ENCODE data around the gene BRIP1.
"Not testable (repeated sequence)": the region's sequence is repeated elsewhere in the genome, so short reads cannot be mapped to it uniquely, and the experiment has no call there.

BRIP1 gene

GRCh38 chr17:61868074-61868473 is 4.7 kb upstream of the BRIP1 start:
- no peak for DNase-seq (ENCODE audit: extremely low read depth in 1 of 2, low read depth in 1 of 2)

GRCh38 chr17:61867033-61867432 is 3.7 kb upstream of the BRIP1 start:
- DNase-seq (ENCODE audit: extremely low read depth in 1 of 2, low read depth in 1 of 2), result no peak

- DNase-seq (ENCODE audit: extremely low read depth in 1 of 2, low read depth in 1 of 2), result no peak
Observed at GRCh38 chr17:61863801-61864126, 436 bp upstream of the BRIP1 start.

GRCh38 chr17:61862105-61862574 is 1.2 kb downstream of the BRIP1 start:
- DNase-seq (ENCODE audit: extremely low read depth in 1 of 2, low read depth in 1 of 2), result no peak

- DNase-seq (ENCODE audit: extremely low read depth in 1 of 2, low read depth in 1 of 2), result not testable (repeated sequence)
Observed at GRCh38 chr17:61860397-61860796, 2.9 kb downstream of the BRIP1 start.

- DNase-seq (ENCODE audit: extremely low read depth in 1 of 2, low read depth in 1 of 2), result no peak
Observed at GRCh38 chr17:61856035-61856434, 7.3 kb downstream of the BRIP1 start.

GRCh38 chr17:61852857-61853256 is 10.5 kb downstream of the BRIP1 start:
- no peak for DNase-seq (ENCODE audit: extremely low read depth in 1 of 2, low read depth in 1 of 2)

- no peak for DNase-seq (ENCODE audit: extremely low read depth in 1 of 2, low read depth in 1 of 2)
Observed at GRCh38 chr17:61849674-61850073, 13.7 kb downstream of the BRIP1 start.

- DNase-seq (ENCODE audit: extremely low read depth in 1 of 2, low read depth in 1 of 2), result no peak
Observed at GRCh38 chr17:61848896-61849295, 14.4 kb downstream of the BRIP1 start.

- no peak for DNase-seq (ENCODE audit: extremely low read depth in 1 of 2, low read depth in 1 of 2)
Observed at GRCh38 chr17:61848247-61848646, 15.1 kb downstream of the BRIP1 start.

GRCh38 chr17:61847659-61848058 is 15.7 kb downstream of the BRIP1 start:
- no peak for DNase-seq (ENCODE audit: extremely low read depth in 1 of 2, low read depth in 1 of 2)

- no peak for DNase-seq (ENCODE audit: extremely low read depth in 1 of 2, low read depth in 1 of 2)
Observed at GRCh38 chr17:61846761-61847375, 16.5 kb downstream of the BRIP1 start.

GRCh38 chr17:61846088-61846487 is 17.2 kb downstream of the BRIP1 start:
- DNase-seq (ENCODE audit: extremely low read depth in 1 of 2, low read depth in 1 of 2), result no peak

GRCh38 chr17:61843435-61843834 is 19.9 kb downstream of the BRIP1 start:
- no peak for DNase-seq (ENCODE audit: extremely low read depth in 1 of 2, low read depth in 1 of 2)

- DNase-seq (ENCODE audit: extremely low read depth in 1 of 2, low read depth in 1 of 2), result no peak
Observed at GRCh38 chr17:61842899-61843298, 20.4 kb downstream of the BRIP1 start.

GRCh38 chr17:61839300-61839786 is 24.0 kb downstream of the BRIP1 start:
- DNase-seq (ENCODE audit: extremely low read depth in 1 of 2, low read depth in 1 of 2), result no peak

GRCh38 chr17:61837175-61838051 is 25.9 kb downstream of the BRIP1 start:
- peak; percentile 1 to 18 for DNase-seq (ENCODE audit: extremely low read depth in 1 of 2, low read depth in 1 of 2)

GRCh38 chr17:61836266-61837174 is 26.8 kb downstream of the BRIP1 start:
- DNase-seq (ENCODE audit: extremely low read depth in 1 of 2, low read depth in 1 of 2), result no peak

- no peak for DNase-seq (ENCODE audit: extremely low read depth in 1 of 2, low read depth in 1 of 2)
Observed at GRCh38 chr17:61835606-61836005, 27.7 kb downstream of the BRIP1 start.

- DNase-seq (ENCODE audit: extremely low read depth in 1 of 2, low read depth in 1 of 2), result no peak
Observed at GRCh38 chr17:61834610-61835009, 28.7 kb downstream of the BRIP1 start.

GRCh38 chr17:61833536-61834193 is 29.7 kb downstream of the BRIP1 start:
- no peak for DNase-seq (ENCODE audit: extremely low read depth in 1 of 2, low read depth in 1 of 2)

All from stimulated activated CD8-positive, alpha-beta memory T cell treated with anti-CD3 and anti-CD28 coated beads, Interleukin-7, amount 100 ng/mL, for 48 hours (primary cell).